Measurements from ENCODE around the gene TFR2.

- no peak for TF ChIP-seq EZH2phosphoT487 (conservative IDR thresholded peaks at IDR 0.05; ENCODE audit: low read length)
- TF ChIP-seq, protein P1, sequence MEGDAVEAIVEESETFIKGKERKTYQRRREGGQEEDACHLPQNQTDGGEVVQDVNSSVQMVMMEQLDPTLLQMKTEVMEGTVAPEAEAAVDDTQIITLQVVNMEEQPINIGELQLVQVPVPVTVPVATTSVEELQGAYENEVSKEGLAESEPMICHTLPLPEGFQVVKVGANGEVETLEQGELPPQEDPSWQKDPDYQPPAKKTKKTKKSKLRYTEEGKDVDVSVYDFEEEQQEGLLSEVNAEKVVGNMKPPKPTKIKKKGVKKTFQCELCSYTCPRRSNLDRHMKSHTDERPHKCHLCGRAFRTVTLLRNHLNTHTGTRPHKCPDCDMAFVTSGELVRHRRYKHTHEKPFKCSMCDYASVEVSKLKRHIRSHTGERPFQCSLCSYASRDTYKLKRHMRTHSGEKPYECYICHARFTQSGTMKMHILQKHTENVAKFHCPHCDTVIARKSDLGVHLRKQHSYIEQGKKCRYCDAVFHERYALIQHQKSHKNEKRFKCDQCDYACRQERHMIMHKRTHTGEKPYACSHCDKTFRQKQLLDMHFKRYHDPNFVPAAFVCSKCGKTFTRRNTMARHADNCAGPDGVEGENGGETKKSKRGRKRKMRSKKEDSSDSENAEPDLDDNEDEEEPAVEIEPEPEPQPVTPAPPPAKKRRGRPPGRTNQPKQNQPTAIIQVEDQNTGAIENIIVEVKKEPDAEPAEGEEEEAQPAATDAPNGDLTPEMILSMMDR (IDR thresholded peaks at IDR 0.05; ENCODE audit: insufficient read depth, low read length, poor library complexity, severe bottlenecking) = no peak
Measured at GRCh38 chr7:100580466-100581283, 60.7 kb downstream of the TFR2 start.

Measured in SU-DHL-6 (cell line).